B cell (primary cell): ENCODE results near the gene FYN.

Experiments
- CTCF ChIP-seq: fragments of 200-600 bp; IDR thresholded peaks from one replicate; pipeline ENCODE4 v1.8.0; 2022; ENCODE audit warnings: antibody characterized with exemption, mild to moderate bottlenecking
- EZH2 ChIP-seq: IDR thresholded peaks from 2 replicates; pipeline ENCODE4 v1.6.1; 2012; ENCODE audit warnings: borderline replicate concordance, low read depth, mild to moderate bottlenecking, moderate library complexity, low read length; ENCODE audit not compliant: insufficient read depth, poor library complexity, severe bottlenecking

- TF ChIP-seq EZH2 = no peak
- no peak for TF ChIP-seq CTCF
These were observed 74.9 kb downstream of the FYN start for GRCh38 chr6:111798281-111798725.
